Muscle of arm (tissue), 12 donors: ENCODE data around the gene CLPTM1L. TPM values are rescaled to one million over a fixed set of nuclear protein-coding genes. Genes with fewer than 3 reads are reported as not detected.

Experiments used
- DNase-seq: peaks from one replicate; pipeline ENCODE4 v3.0.0-alpha.2; 2013
- polyA plus RNA-seq, 12 donors: library from polyadenylated mRNA; unstranded; fragments of 120-200 nt; gene quantifications; one replicate each; pipeline ENCODE4 v1.2.1, GENCODE V29; 2013; ENCODE audit not compliant: insufficient read length in 12 of 12

CLPTM1L gene
- polyA plus RNA-seq, 12 donors = 25.9 to 65.9 (median 55.9) TPM; not detected in 1

DNA sequence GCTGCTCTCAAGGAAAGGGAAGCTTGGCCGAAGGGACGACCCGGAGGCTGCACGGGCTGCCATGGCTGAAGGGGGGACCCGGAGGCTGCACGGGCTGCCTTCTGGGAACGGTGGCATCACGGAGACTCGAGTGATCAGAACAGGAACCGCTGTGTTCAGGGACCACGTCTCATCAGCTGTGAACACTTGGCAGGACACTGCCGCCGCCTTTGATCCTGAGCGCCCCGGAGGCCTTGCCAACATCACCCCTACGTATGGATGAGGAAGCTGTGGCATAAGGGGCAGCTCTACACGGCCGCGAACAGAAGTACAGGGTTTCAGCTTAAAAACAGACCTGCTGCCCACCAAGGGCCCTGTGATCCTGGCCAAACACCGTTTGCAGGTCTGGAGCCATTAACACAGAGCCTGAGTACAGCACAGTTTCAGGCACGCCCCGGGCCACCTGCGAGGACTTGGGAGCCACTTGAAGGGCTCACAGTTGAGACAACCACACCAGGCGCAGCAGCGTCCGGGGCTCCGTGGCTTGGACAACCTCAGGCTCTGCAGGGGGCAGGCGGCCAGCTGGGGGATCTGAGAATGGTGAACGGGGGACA is 26.1 kb downstream of the CLPTM1L start:
- no peak for DNase-seq

DNA sequence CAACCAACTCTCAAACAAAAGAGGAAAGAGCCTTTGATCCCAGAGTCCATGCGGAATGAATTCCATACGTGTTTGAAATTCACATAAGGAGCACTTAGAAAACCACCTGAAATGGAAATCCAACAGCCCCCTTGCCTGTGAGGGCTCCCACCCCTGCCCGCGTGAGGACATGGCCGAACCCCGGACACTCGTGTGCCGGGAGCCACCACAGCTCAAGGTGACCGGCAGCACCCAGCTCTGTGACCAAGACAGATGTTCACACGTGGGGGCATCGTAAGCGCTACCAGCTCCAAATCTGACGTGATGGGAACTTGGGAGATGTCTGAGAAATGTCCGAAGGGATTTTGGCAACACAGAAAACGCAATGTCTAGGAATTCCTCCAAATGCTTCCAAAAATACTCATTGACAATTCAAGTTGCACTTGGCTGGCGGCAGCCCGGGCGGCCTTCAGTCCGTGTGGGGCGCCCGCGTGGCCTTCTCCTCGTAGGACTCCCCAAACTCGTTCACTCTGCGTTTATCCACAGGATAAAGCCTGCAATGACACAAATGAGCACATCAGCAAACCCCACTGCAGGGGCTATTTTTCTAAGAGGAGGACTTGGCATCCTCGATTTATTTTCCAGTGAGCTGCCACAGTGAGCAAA is 26.9 kb downstream of the CLPTM1L start:
- no peak for DNase-seq

GRCh38 chr5:1316588-1317340 is 28.1 kb downstream of the CLPTM1L start:
- no peak for DNase-seq

DNA sequence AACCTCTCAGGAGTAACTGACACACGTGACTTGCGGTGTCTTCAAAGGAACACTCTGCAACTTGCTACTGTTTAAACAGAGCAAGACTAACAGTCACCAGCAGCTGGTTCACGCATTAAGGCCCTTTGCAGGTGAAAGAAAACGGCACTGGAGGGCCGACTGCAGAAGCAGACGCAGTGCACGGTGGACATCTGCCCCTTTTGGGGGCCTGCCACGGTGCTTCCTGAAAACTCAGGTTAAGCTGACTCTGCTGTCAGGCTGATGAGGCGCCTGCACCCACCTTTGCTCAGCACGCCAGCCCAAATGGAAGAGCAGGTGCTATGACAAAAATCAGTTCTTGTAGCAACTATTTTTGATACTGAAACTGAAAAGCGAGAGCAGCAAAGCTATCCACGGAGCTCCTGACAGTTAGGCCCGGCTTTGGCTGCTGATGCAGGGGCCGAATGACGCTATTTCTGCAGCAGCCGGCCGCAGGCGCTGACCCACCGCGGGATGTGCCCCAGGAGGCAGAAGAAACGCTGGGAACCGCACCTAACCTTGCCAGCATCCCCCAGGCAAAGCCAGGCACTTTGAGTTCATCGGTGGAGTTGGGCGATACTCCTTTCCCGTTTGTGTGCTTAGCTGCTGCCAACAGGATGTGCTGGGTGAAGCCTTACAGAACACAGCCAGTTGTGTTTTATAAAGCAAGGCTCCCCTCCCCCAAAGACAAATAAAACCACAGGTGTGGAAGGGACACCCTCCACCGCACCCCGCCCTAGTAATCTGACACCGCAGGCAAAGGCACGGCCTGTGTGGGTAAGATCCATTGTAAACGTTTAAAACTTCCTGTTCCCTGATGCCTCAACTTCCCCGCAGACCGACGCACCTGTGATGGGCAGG is 29.0 kb downstream of the CLPTM1L start:
- no peak for DNase-seq

GRCh38 chr5:1315018-1315708 is 29.7 kb downstream of the CLPTM1L start:
- DNase-seq = no peak

GRCh38 chr5:1314564-1314982 is 30.3 kb downstream of the CLPTM1L start:
- no peak for DNase-seq

DNA sequence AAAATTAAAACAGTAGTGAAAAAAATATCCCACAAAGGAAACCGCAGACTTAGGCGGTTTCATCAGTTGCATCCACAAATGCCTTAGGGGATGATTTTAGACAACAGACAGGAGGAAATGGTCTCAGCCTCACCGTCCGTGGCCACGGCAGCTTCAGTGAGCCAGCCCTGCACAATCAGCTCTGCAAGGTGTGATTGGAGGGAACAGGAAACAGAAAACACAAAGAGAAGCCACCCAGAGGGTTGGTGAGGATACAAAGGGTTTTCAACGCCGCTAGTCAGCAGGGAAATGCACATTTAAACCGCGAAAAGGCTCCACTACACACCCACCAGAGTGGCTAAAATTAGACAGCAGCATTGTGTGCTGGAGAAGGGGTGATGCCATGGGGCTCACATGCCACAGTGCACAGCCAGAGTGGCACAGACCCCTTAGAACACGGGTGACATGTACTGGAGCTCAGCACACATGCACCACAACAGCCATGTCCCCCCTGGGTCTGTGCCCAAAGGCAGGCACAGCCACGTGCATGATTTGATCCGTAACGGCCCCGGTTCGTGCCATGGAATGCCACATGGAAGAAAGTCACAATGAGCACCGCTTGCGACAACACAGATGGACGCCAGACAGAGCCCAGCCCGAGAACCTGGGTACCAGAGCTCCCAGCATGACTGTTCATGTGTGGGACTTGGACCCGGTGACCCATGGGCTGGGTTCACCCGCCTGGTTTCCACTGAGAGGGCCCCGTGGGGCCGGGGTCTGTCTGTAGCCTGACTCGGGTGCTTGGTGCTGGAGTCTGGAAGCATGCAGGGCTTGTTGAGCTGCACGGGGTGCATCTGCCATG is 31.7 kb downstream of the CLPTM1L start:
- no peak for DNase-seq

DNA sequence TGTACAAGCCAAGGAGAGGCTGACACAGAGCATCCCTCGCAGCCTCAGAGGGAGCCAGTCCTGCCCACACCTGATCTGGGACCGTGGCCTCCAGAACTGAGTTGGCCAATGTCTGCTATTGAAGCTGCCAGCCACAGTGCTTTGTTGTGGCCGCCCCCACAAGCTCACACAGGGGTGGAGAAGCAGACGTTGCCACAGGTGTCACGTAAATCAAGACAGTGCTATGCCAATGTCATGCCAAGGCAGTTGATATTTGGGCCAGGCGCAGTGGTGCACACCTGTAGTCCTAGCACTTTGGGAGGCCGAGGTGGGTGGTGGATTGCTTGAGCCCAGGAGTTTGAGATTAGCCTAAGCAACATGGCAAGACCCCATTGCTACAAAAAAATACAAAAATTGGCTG is 32.7 kb downstream of the CLPTM1L start:
- no peak for DNase-seq

DNA sequence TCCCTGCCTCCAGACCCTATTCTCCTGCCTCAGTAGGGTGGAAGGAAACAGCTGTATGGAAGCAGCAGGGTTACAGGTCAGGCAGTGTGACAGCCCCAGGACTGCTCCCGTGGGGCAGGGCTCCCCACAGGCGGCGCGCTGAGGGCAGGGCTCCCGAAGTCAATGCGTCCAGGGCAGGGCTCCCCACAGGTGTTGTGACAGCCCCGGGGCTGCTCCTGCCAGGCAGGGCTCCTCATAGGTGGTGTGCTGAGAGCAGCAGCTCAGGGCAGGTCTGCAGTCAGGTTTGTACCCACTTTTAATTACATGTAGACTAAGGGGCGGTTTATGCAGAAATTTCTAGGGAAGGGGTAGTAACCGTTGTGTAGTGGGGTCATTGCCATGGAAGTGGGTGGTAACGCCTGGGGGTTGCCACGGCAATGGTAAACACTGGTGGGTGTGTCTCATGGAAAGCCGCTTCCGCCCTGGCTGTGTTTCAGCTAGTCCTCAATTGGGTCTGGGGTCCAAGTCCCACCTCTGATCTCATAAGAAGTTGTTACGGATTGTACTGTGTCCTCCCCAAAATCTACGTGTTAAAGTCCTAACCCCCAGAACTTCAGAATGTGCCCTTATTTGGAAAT is 33.4 kb downstream of the CLPTM1L start:
- no peak for DNase-seq

GRCh38 chr5:1310118-1310517 is 34.8 kb downstream of the CLPTM1L start:
- no peak for DNase-seq

- DNase-seq = no peak
These were observed 40.9 kb downstream of the CLPTM1L start for GRCh38 chr5:1304033-1304432.

GRCh38 chr5:1302258-1302657 is 42.6 kb downstream of the CLPTM1L start:
- DNase-seq = no peak

- DNase-seq = no peak
These were observed 44.3 kb downstream of the CLPTM1L start for GRCh38 chr5:1300581-1301083.

DNA sequence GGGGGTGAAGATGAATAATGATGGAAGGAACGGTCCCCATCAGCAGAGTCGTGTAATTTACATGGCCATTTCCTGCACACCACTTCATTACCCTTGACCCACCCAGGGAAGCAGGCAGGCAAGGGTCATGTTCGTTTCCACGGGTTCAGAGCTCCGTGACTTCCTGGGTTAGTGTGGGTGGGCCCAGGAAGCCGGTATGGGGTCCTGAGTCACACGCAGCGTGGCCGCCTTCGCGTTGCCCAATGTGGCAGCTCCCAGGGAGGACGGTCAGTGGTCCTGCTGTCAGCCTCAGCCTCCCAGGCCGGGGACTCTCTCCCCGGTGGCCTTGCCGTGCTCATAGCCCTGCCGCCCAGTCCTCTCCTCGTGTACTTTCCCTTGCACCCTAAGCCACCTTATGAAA is 44.9 kb downstream of the CLPTM1L start:
- no peak for DNase-seq

- no peak for DNase-seq
These were observed 45.4 kb downstream of the CLPTM1L start for GRCh38 chr5:1299511-1299850.

DNA sequence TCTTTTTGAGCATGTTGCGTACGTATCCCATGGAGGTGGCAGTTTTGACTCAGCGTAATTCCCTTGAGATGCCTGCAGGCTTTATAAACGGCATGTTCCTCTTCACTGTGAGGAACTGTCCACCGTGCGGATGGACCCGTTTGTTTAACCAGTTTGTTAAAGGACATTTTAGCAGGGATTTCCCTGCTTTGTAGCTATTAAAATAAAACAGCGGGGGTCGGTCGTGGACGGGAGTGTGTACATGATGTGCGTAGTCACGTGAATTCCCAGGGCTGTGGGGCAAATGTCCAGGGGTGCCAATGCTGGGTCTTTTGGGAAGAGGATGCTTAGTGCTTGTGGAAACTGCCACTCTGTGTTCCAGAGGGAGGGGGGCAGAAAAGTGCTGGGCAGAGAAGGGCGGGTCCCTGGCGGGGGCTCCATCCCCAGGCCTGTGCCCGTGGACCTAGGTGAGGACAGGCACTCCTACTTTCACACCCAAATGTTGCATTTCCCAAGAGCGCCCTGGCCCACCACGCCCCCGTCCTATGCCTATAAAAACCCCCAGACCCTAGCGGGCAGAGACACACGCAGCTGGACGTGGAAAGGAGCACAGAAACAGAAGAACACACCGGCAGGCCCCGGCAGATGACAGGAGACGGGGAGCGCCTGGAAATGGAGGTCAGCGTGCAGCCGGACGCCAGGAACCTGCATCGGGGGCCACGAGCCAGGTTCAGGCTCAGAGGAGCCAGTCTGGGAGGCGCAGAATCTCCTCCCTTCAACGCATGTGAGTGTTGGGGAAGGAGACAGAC is 46.0 kb downstream of the CLPTM1L start:
- DNase-seq = no peak

- DNase-seq = no peak
These were observed 46.8 kb downstream of the CLPTM1L start for GRCh38 chr5:1298067-1298551.

GRCh38 chr5:1297243-1297642 is 47.7 kb downstream of the CLPTM1L start:
- DNase-seq = no peak

GRCh38 chr5:1295650-1296037 is 49.3 kb downstream of the CLPTM1L start:
- DNase-seq = no peak
